ENCODE data around the gene SOSTDC1. TPM values are rescaled to one million over a fixed set of nuclear protein-coding genes. Genes with fewer than 3 reads are reported as not detected.

Gene SOSTDC1
- polyA plus RNA-seq, 1 donor from 2014 or later, result 0.52 TPM

- Histone ChIP-seq H3K4me3 (ENCODE audit: low read length) (no peak overlapping the region), H3K9me2 (ENCODE audit: insufficient read depth, low read length) (no peaks in the 10 kb centered on the region), H3K79me2 (replicated peaks; ENCODE audit: insufficient read depth, low read length) (no peaks in the 10 kb centered on the region), H3K27me3 (ENCODE audit: insufficient read depth, low read depth, low read length) (no peaks in the 10 kb centered on the region), H4K20me1 (ENCODE audit: insufficient read depth) (no peaks in the 10 kb centered on the region), H3K9me3 (ENCODE audit: low read length) (no peaks in the 10 kb centered on the region), H3K27ac (ENCODE audit: low read length) (no peak overlapping the region), H2AFZ (ENCODE audit: low read depth, low read length) (no peak overlapping the region), H3K4me2 (ENCODE audit: low read length) (no peak overlapping the region), H3K36me3 (ENCODE audit: insufficient read depth, low read length) (no peaks in the 10 kb centered on the region), H3K9ac (ENCODE audit: low read length) (no peak overlapping the region), H3F3A (ENCODE audit: insufficient read depth, low read length, poor library complexity, severe bottlenecking) (no peaks in the 10 kb centered on the region)
- no peak for TF ChIP-seq EZH2 (IDR thresholded peaks at IDR 0.05; ENCODE audit: borderline replicate concordance, insufficient read depth, low read length, poor library complexity, severe bottlenecking)
- TF ChIP-seq EP300 (conservative IDR thresholded peaks at IDR 0.05; ENCODE audit: poor library complexity, severe bottlenecking), result no peak
- no peak for TF ChIP-seq REST (IDR thresholded peaks at IDR 0.05; ENCODE audit: borderline replicate concordance)
These were observed 27.1 kb upstream of the SOSTDC1 start for GRCh38 chr7:16492513-16493062.

- no peak overlapping the region for H3K9ac ChIP-seq (ENCODE audit: low read length)
- TF ChIP-seq TAF1 (IDR thresholded peaks at IDR 0.05; ENCODE audit: low read depth), result no peak
- TF ChIP-seq EP300 (conservative IDR thresholded peaks at IDR 0.05; ENCODE audit: poor library complexity, severe bottlenecking), result no peak
- TF ChIP-seq RAD21 (conservative IDR thresholded peaks at IDR 0.05), result no peak
- TF ChIP-seq MXI1 (conservative IDR thresholded peaks at IDR 0.05; ENCODE audit: poor library complexity, severe bottlenecking), result no peak
- no peak for TF ChIP-seq REST (IDR thresholded peaks at IDR 0.05; ENCODE audit: borderline replicate concordance)
- TF ChIP-seq POLR2AphosphoS5 (IDR thresholded peaks at IDR 0.05), result no peak
- no peak for TF ChIP-seq SMC3 (conservative IDR thresholded peaks at IDR 0.05; ENCODE audit: poor library complexity)
- TF ChIP-seq CTCF (IDR thresholded peaks at IDR 0.05; ENCODE audit: poor library complexity, severe bottlenecking), result no peak
- no peaks in the 10 kb centered on the region for H4K20me1 ChIP-seq (ENCODE audit: insufficient read depth)
- H3K27ac ChIP-seq (ENCODE audit: low read length), result no peak overlapping the region
- H3K36me3 ChIP-seq (ENCODE audit: insufficient read depth, low read length), result no peaks in the 10 kb centered on the region
- no peaks in the 10 kb centered on the region for H3K9me2 ChIP-seq (ENCODE audit: insufficient read depth, low read length)
- no peak overlapping the region for H2AFZ ChIP-seq (ENCODE audit: low read depth, low read length)
- no peak overlapping the region for H3K4me3 ChIP-seq (ENCODE audit: low read length)
- no peaks in the 10 kb centered on the region for H3K9me3 ChIP-seq (ENCODE audit: low read length)
- H3K79me2 ChIP-seq (replicated peaks; ENCODE audit: insufficient read depth, low read length), result no peaks in the 10 kb centered on the region
- no peaks in the 10 kb centered on the region for H3K27me3 ChIP-seq (ENCODE audit: insufficient read depth, low read depth, low read length)
- H3K4me2 ChIP-seq (ENCODE audit: low read length), result no peak overlapping the region
- no peaks in the 10 kb centered on the region for H3F3A ChIP-seq (ENCODE audit: insufficient read depth, low read length, poor library complexity, severe bottlenecking)
These were observed 25.6 kb upstream of the SOSTDC1 start for GRCh38 chr7:16491148-16491547.
